ENCODE measurements around the gene ZNF324.

The ZNF324 gene

DNA sequence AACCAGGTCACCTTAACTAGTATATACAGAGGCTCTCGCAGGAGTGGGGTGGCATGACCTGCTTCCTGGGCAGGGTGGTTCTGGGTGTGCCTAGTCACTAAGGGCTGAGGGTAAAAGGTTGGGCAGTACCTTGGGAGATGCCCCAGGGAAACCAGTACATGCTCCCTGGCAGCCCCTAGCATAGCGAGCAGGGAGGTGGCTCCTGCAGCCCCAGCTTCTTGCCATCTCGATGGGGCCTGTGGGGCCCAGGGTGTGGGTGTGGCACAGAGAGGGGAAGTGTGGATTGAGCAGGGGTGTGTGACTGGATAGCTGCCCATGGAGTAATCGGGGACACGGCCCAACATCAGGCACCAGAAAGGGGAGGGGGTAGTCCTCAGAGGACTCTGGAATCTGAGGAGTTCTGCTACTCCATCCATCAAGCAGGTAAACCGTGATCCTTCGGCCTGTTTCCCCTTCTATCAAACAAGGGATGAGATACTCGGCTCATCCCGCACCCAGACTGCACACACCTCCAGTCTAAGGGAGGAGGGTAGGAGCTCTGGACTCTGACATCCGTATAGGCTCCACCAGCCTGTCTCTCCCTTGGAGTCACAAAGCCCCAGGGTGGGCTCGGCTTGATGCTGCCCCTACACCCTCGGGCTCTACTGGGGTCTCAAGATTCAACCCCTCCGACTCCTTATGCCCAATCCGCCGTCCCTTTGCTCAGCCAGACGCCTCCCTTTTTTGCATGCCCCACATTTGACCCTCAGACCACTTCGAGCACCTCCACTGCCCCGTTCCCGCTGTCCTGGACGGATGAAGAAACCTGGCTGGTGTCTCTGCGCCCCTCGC, 51.6 kb downstream of the ZNF324 start:
- TF ChIP-seq EGR1 (IDR thresholded peaks at IDR 0.05) (no peak), ZBTB7A (IDR thresholded peaks at IDR 0.05; ENCODE audit: low read depth) (peak; percentile 59; the same call in 1 of the 2 replicates)

DNA sequence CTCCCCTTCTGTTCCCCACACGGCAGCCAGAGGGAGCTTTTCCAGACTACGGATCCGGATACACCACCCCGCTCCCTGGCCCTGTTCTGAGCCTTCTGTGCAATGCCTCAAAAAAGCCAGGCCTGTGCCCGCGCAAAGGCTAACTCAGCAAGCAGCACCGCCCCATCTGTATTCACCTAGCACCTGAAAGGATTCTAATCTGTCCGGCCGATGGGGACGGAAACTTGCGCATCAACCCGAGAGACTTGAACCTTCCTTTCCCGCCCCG, 52.1 kb downstream of the ZNF324 start:
- no peak for TF ChIP-seq FOXM1 (IDR thresholded peaks at IDR 0.05; ENCODE audit: borderline replicate concordance, low read depth)
- TF ChIP-seq ZBTB7A (IDR thresholded peaks at IDR 0.05; ENCODE audit: low read depth): no peak; the same call in 1 of the 2 replicates
- TF ChIP-seq NFIC (IDR thresholded peaks at IDR 0.05): no peak
- no peak for TF ChIP-seq EP300 (IDR thresholded peaks at IDR 0.05; ENCODE audit: borderline replicate concordance)
- TF ChIP-seq, protein P1, sequence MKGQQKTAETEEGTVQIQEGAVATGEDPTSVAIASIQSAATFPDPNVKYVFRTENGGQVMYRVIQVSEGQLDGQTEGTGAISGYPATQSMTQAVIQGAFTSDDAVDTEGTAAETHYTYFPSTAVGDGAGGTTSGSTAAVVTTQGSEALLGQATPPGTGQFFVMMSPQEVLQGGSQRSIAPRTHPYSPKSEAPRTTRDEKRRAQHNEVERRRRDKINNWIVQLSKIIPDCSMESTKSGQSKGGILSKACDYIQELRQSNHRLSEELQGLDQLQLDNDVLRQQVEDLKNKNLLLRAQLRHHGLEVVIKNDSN (IDR thresholded peaks at IDR 0.05): no peak
- TF ChIP-seq, protein P2, sequence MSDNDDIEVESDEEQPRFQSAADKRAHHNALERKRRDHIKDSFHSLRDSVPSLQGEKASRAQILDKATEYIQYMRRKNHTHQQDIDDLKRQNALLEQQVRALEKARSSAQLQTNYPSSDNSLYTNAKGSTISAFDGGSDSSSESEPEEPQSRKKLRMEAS (IDR thresholded peaks at IDR 0.05): no peak
- no peak for TF ChIP-seq RAD21 (IDR thresholded peaks at IDR 0.05; ENCODE audit: low read depth)
- no peak for TF ChIP-seq EGR1 (IDR thresholded peaks at IDR 0.05)
- TF ChIP-seq TCF12 (IDR thresholded peaks at IDR 0.05; ENCODE audit: low read depth): no peak; the same call in 1 of the 2 replicates
- TF ChIP-seq TAF1 (IDR thresholded peaks at IDR 0.05; ENCODE audit: low read depth): no peak
- no peak for TF ChIP-seq CREB1 (IDR thresholded peaks at IDR 0.05; ENCODE audit: low read depth)
- TF ChIP-seq, protein P3, sequence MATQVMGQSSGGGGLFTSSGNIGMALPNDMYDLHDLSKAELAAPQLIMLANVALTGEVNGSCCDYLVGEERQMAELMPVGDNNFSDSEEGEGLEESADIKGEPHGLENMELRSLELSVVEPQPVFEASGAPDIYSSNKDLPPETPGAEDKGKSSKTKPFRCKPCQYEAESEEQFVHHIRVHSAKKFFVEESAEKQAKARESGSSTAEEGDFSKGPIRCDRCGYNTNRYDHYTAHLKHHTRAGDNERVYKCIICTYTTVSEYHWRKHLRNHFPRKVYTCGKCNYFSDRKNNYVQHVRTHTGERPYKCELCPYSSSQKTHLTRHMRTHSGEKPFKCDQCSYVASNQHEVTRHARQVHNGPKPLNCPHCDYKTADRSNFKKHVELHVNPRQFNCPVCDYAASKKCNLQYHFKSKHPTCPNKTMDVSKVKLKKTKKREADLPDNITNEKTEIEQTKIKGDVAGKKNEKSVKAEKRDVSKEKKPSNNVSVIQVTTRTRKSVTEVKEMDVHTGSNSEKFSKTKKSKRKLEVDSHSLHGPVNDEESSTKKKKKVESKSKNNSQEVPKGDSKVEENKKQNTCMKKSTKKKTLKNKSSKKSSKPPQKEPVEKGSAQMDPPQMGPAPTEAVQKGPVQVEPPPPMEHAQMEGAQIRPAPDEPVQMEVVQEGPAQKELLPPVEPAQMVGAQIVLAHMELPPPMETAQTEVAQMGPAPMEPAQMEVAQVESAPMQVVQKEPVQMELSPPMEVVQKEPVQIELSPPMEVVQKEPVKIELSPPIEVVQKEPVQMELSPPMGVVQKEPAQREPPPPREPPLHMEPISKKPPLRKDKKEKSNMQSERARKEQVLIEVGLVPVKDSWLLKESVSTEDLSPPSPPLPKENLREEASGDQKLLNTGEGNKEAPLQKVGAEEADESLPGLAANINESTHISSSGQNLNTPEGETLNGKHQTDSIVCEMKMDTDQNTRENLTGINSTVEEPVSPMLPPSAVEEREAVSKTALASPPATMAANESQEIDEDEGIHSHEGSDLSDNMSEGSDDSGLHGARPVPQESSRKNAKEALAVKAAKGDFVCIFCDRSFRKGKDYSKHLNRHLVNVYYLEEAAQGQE (IDR thresholded peaks at IDR 0.05; ENCODE audit: low read depth): no peak
- TF ChIP-seq CEBPB (IDR thresholded peaks at IDR 0.05): no peak
- no peak for TF ChIP-seq YY1 (IDR thresholded peaks at IDR 0.05; ENCODE audit: low read depth)
- no peak for TF ChIP-seq TEAD4 (IDR thresholded peaks at IDR 0.05)

DNA sequence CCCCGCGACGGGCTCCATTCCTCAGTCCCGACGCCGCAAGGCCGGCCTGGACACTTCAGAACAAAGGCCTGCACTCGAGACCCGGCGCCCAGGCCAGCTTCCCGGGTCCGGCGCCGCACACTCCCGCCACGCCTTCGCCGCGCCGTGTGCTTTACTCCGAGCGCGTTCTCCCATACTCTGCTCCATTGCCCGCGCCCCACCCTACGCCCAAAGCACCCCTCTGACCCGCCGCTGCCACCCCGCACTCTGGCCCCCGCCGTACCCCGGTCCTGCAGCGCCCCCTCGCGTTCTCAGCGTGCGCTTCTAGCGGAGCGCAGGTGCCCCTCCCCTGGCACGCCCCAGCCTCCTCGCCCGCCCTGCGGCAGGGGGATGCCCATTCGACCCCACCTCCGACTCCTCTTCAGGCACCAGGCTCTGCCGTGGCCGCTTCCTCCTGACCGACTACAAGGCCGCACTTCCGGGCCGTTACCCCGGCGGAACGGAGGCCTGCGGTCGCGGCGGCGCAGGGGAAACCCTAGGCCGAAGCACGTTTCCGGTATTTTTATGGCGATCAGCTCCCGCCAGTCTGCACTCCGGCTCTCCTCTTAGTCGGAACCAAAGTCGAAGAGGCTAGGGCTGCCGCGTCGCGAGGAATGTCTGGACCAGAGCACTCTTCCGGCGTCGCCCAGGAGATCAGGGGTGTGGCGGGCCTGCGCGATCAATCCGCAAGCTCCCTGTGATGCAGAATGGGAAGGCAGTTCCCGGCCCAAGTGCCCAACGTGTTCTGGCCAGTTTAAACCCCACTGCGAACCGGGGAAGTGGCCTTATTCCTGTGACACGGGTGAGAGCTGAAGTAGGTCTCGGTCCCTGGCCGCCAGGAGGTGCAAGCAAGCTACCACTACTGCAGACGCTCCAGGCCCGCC, 52.7 kb downstream of the ZNF324 start, which contains the start of gene ZBTB45:
Gene ZBTB45 (minus strand): TSS at position 456 of the 902 bp plus-strand sequence. CDS start 2,137 bp downstream, outside the sequence.
- TF ChIP-seq, protein P3 (IDR thresholded peaks at IDR 0.05; ENCODE audit: low read depth): no peak
- TF ChIP-seq, protein P1 (IDR thresholded peaks at IDR 0.05): peak; percentile 71
- TF ChIP-seq TCF12 (IDR thresholded peaks at IDR 0.05; ENCODE audit: low read depth) (peak; percentile 80), RAD21 (IDR thresholded peaks at IDR 0.05; ENCODE audit: low read depth) (peak; percentile 65), ZBTB7A (IDR thresholded peaks at IDR 0.05; ENCODE audit: low read depth) (peak; percentile 47; the same call in 1 of the 2 replicates), TAF1 (IDR thresholded peaks at IDR 0.05; ENCODE audit: low read depth) (peak; percentile 96), CREB1 (IDR thresholded peaks at IDR 0.05; ENCODE audit: low read depth) (peak; percentile 19; the same call in 1 of the 2 replicates), FOXM1 (IDR thresholded peaks at IDR 0.05; ENCODE audit: borderline replicate concordance, low read depth) (peak; percentile 47; the same call in 1 of the 2 replicates), CEBPB (IDR thresholded peaks at IDR 0.05) (0 out of 2 replicates have a peak, but pooled peaks have one; percentile 4), EGR1 (IDR thresholded peaks at IDR 0.05) (0 out of 2 replicates have a peak, but pooled peaks have one; percentile 26), TEAD4 (IDR thresholded peaks at IDR 0.05) (peak; percentile 85), EP300 (IDR thresholded peaks at IDR 0.05; ENCODE audit: borderline replicate concordance) (peak; percentile 69), NFIC (IDR thresholded peaks at IDR 0.05) (peak; percentile 59; the same call in 1 of the 2 replicates), YY1 (IDR thresholded peaks at IDR 0.05; ENCODE audit: low read depth) (peak; percentile 89)
- TF ChIP-seq, protein P2 (IDR thresholded peaks at IDR 0.05): peak; percentile 89

DNA sequence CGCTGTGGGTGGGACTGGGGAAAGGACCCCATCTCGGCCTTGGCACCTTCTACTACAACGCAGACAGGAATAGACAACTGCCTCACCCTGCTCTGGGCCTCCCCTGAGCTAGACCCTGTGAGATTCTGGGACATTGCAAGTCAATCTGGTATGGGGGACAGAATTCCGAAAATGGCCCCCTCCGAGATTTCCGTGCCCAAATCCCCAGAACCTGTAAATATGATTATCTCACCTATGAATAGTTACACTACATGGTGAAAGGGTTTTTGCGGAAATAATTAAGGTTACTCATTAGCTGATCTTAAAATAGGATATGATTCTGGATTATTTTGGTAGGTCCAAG, 53.3 kb downstream of the ZNF324 start:
- TF ChIP-seq YY1 (IDR thresholded peaks at IDR 0.05; ENCODE audit: low read depth) (no peak), TEAD4 (IDR thresholded peaks at IDR 0.05) (no peak), EGR1 (IDR thresholded peaks at IDR 0.05) (no peak), EP300 (IDR thresholded peaks at IDR 0.05; ENCODE audit: borderline replicate concordance) (no peak), TAF1 (IDR thresholded peaks at IDR 0.05; ENCODE audit: low read depth) (no peak), RAD21 (IDR thresholded peaks at IDR 0.05; ENCODE audit: low read depth) (no peak), CEBPB (IDR thresholded peaks at IDR 0.05) (no peak), FOXM1 (IDR thresholded peaks at IDR 0.05; ENCODE audit: borderline replicate concordance, low read depth) (no peak), TCF12 (IDR thresholded peaks at IDR 0.05; ENCODE audit: low read depth) (no peak), CREB1 (IDR thresholded peaks at IDR 0.05; ENCODE audit: low read depth) (no peak), NFIC (IDR thresholded peaks at IDR 0.05) (no peak), ZBTB7A (IDR thresholded peaks at IDR 0.05; ENCODE audit: low read depth) (no peak)
- TF ChIP-seq, protein P1 (IDR thresholded peaks at IDR 0.05): no peak
- TF ChIP-seq, protein P3 (IDR thresholded peaks at IDR 0.05; ENCODE audit: low read depth): no peak
- TF ChIP-seq, protein P2 (IDR thresholded peaks at IDR 0.05): no peak

All from Ishikawa (cell line).